ENCODE data around the gene PLCB4. TPM values are rescaled to one million over a fixed set of nuclear protein-coding genes. Genes with fewer than 3 reads are reported as not detected.
"Not testable (repeated sequence)": the region's sequence is repeated elsewhere in the genome, so short reads cannot be mapped to it uniquely, and the experiment has no call there.

The PLCB4 gene
- total RNA-seq, 1 donor from 2014 or later: 38.0 TPM

DNA sequence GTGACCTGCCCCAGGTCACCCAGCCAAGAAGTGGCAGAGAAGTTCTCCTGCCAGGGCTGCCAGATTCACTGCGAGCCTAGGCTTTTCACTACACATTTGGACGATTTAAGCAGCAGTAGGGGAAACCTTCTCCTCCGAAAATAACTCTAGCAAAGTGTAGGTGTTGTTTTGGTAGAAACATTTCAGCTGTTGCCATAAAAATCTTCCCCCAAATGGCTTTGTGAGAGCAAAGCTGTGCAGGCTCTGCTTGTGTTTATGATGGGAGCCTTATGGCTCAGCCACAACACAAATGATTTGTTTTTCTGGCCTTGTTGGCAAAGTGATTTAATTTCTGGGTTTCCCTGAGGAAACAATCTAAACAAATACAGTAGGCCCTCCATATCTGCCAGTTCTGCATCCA, 81.8 kb downstream of the PLCB4 start:
- Histone ChIP-seq H3K9me3 (no peaks in the 10 kb centered on the region), H3K27me3 (no peaks in the 10 kb centered on the region), H3K4me1 (no peaks in the 10 kb centered on the region), H3K27ac (no peak overlapping the region), H3K4me3 (no peak overlapping the region), H3K36me3 (no peaks in the 10 kb centered on the region)
- no peak for DNase-seq (ENCODE audit: low spot score in 2 of 2)
- intact Hi-C loops (cut with DNase I): no loop called here
- TF ChIP-seq CTCF (IDR thresholded peaks at IDR 0.05): no peak

DNA sequence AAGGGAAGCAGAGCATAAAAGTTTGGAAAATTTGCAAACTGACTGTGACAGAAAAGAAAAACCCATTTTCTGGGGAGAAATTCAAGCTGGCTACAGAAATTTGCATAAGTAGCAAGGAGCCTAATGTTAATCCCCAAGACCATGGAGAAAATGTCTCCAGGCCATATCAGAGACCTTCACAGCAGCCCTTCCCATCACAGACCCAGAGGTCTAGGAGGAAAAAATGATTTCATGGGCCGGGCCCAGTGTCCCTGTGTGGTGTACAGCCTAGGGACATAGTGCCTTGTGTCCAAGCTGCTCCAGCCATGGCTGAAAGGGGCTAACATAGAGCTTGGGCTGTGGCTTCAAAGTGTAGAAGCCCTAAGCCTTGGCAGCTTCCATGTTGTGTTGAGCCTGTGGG, 83.3 kb downstream of the PLCB4 start:
- not testable (repeated sequence) for H3K4me1 ChIP-seq; H3K4me3 ChIP-seq; H3K9me3 ChIP-seq; H3K27ac ChIP-seq; DNase-seq (ENCODE audit: low spot score in 2 of 2); H3K27me3 ChIP-seq; H3K36me3 ChIP-seq
- intact Hi-C loops (cut with DNase I): loop anchor here (2.0 kb wide), 1 partner anchor 19 kb away; no protein-coding TSS in a partner anchor

GRCh38 chr20:9154464-9155024, 85.7 kb downstream of the PLCB4 start:
- no peak for DNase-seq (ENCODE audit: low spot score in 2 of 2)
- H3K4me1 ChIP-seq: no peaks in the 10 kb centered on the region
- intact Hi-C loops (cut with DNase I): no loop called here
- no peaks in the 10 kb centered on the region for H3K36me3 ChIP-seq
- no peak overlapping the region for H3K4me3 ChIP-seq
- no peak for TF ChIP-seq CTCF (IDR thresholded peaks at IDR 0.05)
- H3K27ac ChIP-seq: no peak overlapping the region
- no peaks in the 10 kb centered on the region for H3K27me3 ChIP-seq
- no peaks in the 10 kb centered on the region for H3K9me3 ChIP-seq

- intact Hi-C loops (cut with DNase I): no loop called here
- Histone ChIP-seq H3K27ac (no peak overlapping the region), H3K9me3 (no peaks in the 10 kb centered on the region), H3K27me3 (no peaks in the 10 kb centered on the region), H3K36me3 (no peaks in the 10 kb centered on the region), H3K4me3 (no peak overlapping the region), H3K4me1 (peaks cover 0 to 3% of the 10 kb centered on the region in 2 donors)
- TF ChIP-seq CTCF (IDR thresholded peaks at IDR 0.05): no peak
- DNase-seq (ENCODE audit: low spot score in 2 of 2): no peak
Measured at GRCh38 chr20:9156529-9157280, 87.8 kb downstream of the PLCB4 start.

GRCh38 chr20:9160331-9160730, 91.4 kb downstream of the PLCB4 start:
- Histone ChIP-seq H3K4me1 (peaks cover 0 to 3% of the 10 kb centered on the region in 2 donors), H3K9me3 (no peaks in the 10 kb centered on the region)
- intact Hi-C loops (cut with DNase I): no loop called here

More at GRCh38 chr20:9160331-9160730, 91.4 kb downstream of the PLCB4 start:
- Histone ChIP-seq H3K4me3 (no peak overlapping the region), H3K36me3 (no peaks in the 10 kb centered on the region), H3K27ac (no peak overlapping the region), H3K27me3 (no peaks in the 10 kb centered on the region)
- no peak for TF ChIP-seq CTCF (IDR thresholded peaks at IDR 0.05)
- no peak for DNase-seq (ENCODE audit: low spot score in 2 of 2)
